Skin of body (tissue), 2 donors: ENCODE data around the gene COL7A1. TPM values are rescaled to one million over a fixed set of nuclear protein-coding genes. Genes with fewer than 3 reads are reported as not detected.

Experiments used
- small RNA-seq: library from RNA; depleted of rRNA; stranded (forward); fragments of <200 nt; gene quantifications from one replicate; pipeline ENCODE3, GENCODE V24; 2014; ENCODE audit warnings: low replicate concordance
- total RNA-seq: library from RNA; depleted of rRNA; stranded (reverse); fragments of >200 nt; gene quantifications from one replicate; pipeline ENCODE4 v1.2.3, GENCODE V29; 2014

COL7A1 gene
- total RNA-seq, 1 donor from 2014 or later, result 71.4 TPM

Small RNA genes within 50 kb of the gene (small RNA-seq; reads per million reads assigned to genes)
- gene MIR6823, result not detected

Other genes with a start within 250 kb of the COL7A1 start
- gene FBXW12, start 223.1 kb downstream of the COL7A1 start, total RNA-seq, result not detected
- gene PLXNB1, start 165.2 kb downstream of the COL7A1 start, total RNA-seq, result 41.2 TPM
- gene CCDC51, start 155.2 kb downstream of the COL7A1 start, total RNA-seq, result 6.7 TPM
- gene TMA7, start 155.1 kb downstream of the COL7A1 start, total RNA-seq, result 152 TPM
- gene ATRIP, start 148.6 kb downstream of the COL7A1 start, total RNA-seq, result 4.8 TPM
- 35.2 TPM for gene SHISA5, start 91.2 kb downstream of the COL7A1 start, total RNA-seq
- 5.4 TPM for gene PFKFB4, start 38.5 kb downstream of the COL7A1 start, total RNA-seq
- gene UCN2, start 31.5 kb downstream of the COL7A1 start, total RNA-seq, result 1.4 TPM
- gene UQCRC1, start 14.3 kb upstream of the COL7A1 start, total RNA-seq, result 132 TPM
- gene TMEM89, start 26.4 kb upstream of the COL7A1 start, total RNA-seq, result not detected
- gene SLC26A6, start 40.1 kb upstream of the COL7A1 start, total RNA-seq, result 9.9 TPM
- gene CELSR3, start 67.6 kb upstream of the COL7A1 start, total RNA-seq, result 0.39 TPM
- 10.1 TPM for gene NCKIPSD, start 90.6 kb upstream of the COL7A1 start, total RNA-seq
- gene IP6K2, start 121.9 kb upstream of the COL7A1 start, total RNA-seq, result 67.0 TPM